ENCODE measurements around the gene C1orf159. TPM values are rescaled to one million over a fixed set of nuclear protein-coding genes. Genes with fewer than 3 reads are reported as not detected.

Gene C1orf159
- total and polyA plus RNA-seq, 12 donors = 2.9 to 14.0 (median 4.1) TPM

GRCh38 chr1:1043921-1044320 is 72.0 kb downstream of the C1orf159 start:
- H3K4me1 ChIP-seq = peaks cover 9 to 17% (median 14%) of the 10 kb centered on the region in 9 donors
- DNase-seq (no peak), ATAC-seq (no peak)
- no peak for TF ChIP-seq CTCF (IDR thresholded peaks at IDR 0.05)
- intact Hi-C loops (cut with DNase I) = no loop called here
- peaks cover 0 to 65% (median 4%) of the 10 kb centered on the region in 9 donors for H3K36me3 ChIP-seq
- H3K4me3 ChIP-seq = no peak overlapping the region
- H3K9me3 ChIP-seq = no peaks in the 10 kb centered on the region
- WGBS, 2 donors = 97% methylated on average over 33 of the region's 33 CpGs
- H3K27ac ChIP-seq = no peak overlapping the region
- peaks cover 0 to 18% (median 0%) of the 10 kb centered on the region in 7 donors for H3K27me3 ChIP-seq

- Histone ChIP-seq H3K27ac (no peak overlapping the region), H3K4me3 (no peak overlapping the region), H3K27me3 (peaks cover 0 to 23% (median 0%) of the 10 kb centered on the region in 7 donors), H3K36me3 (peaks cover 0 to 65% (median 4%) of the 10 kb centered on the region in 9 donors), H3K9me3 (no peaks in the 10 kb centered on the region), H3K4me1 (peaks cover 9 to 18% (median 15%) of the 10 kb centered on the region in 9 donors)
- no peak for TF ChIP-seq CTCF (IDR thresholded peaks at IDR 0.05)
- DNase-seq (no peak), ATAC-seq (no peak)
- 95 to 98% methylated on average over 24 to 27 of the region's 27 CpGs for WGBS, 2 donors
- intact Hi-C loops (cut with DNase I) = no loop called here
These were observed 72.5 kb downstream of the C1orf159 start for GRCh38 chr1:1043411-1043810.

DNA sequence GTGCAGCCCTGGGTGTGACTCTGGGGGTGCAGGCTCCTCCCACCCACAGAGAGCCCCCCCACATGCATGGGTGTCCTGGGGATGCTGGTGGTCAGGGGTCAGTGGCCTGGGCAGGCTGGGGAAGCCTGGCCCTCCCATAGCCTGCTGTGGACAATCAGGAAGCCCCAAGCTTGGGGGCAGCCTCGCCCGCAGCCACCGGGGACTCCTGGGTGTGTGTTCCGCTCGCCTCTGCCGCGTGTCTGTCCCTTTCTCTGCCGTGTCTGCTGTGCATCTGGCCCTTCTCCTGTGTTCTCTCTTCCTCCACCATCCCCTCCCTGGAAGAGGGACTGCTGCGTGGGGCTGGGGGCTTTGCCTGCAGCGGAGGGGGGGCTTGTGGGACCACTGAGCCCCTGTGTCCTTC is 73.1 kb downstream of the C1orf159 start:
- intact Hi-C loops (cut with DNase I) = no loop called here
- peaks cover 9 to 20% (median 15%) of the 10 kb centered on the region in 9 donors for H3K4me1 ChIP-seq
- H3K27ac ChIP-seq = no peak overlapping the region
- no peaks in the 10 kb centered on the region for H3K9me3 ChIP-seq
- ATAC-seq (no peak), DNase-seq (no peak)
- TF ChIP-seq CTCF (IDR thresholded peaks at IDR 0.05) = no peak
- WGBS, 2 donors = 86 to 90% methylated on average over 8 to 10 of the region's 10 CpGs
- peaks cover 0 to 60% (median 4%) of the 10 kb centered on the region in 9 donors for H3K36me3 ChIP-seq
- H3K4me3 ChIP-seq = no peak overlapping the region
- H3K27me3 ChIP-seq = peaks cover 0 to 28% (median 0%) of the 10 kb centered on the region in 7 donors

GRCh38 chr1:1041873-1042272 is 74.0 kb downstream of the C1orf159 start:
- WGBS, 2 donors = 94% methylated on average over 25 of the region's 25 CpGs

More at GRCh38 chr1:1041873-1042272, 74.0 kb downstream of the C1orf159 start:
- no peak for ATAC-seq
- H3K27ac ChIP-seq = no peak overlapping the region
- H3K36me3 ChIP-seq = peaks cover 0 to 57% (median 0%) of the 10 kb centered on the region in 9 donors
- intact Hi-C loops (cut with DNase I) = no loop called here
- no peak for DNase-seq
- no peaks in the 10 kb centered on the region for H3K9me3 ChIP-seq
- peaks cover 0 to 38% (median 0%) of the 10 kb centered on the region in 7 donors for H3K27me3 ChIP-seq
- H3K4me3 ChIP-seq = no peak overlapping the region
- peaks cover 9 to 26% (median 15%) of the 10 kb centered on the region in 9 donors for H3K4me1 ChIP-seq
- no peak for TF ChIP-seq CTCF (IDR thresholded peaks at IDR 0.05)

All from heart right ventricle (tissue), 16 donors.